ENCODE results near the gene ASRGL1.
"Not testable (repeated sequence)": the region's sequence is repeated elsewhere in the genome, so short reads cannot be mapped to it uniquely, and the experiment has no call there.

The ASRGL1 gene

DNA sequence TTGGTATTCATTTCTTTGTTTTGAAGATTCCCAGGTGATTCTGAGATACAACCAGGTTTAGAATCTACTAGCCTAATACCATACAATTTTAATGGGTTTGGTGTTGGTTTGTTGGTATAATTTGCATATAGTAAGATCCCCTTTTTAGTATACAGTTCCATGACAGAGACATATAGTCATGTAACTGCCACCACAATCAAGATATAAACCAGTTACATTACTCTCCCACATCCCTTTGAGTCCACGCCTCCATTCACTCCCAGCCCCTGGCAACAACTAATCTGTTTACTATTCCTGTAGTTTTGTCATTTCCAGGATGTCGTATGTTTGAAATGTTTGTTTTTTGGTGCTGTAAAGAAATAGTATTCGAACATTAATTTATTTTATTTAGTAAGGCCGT is 4.3 kb downstream of the ASRGL1 start:
- TF ChIP-seq, protein P1, sequence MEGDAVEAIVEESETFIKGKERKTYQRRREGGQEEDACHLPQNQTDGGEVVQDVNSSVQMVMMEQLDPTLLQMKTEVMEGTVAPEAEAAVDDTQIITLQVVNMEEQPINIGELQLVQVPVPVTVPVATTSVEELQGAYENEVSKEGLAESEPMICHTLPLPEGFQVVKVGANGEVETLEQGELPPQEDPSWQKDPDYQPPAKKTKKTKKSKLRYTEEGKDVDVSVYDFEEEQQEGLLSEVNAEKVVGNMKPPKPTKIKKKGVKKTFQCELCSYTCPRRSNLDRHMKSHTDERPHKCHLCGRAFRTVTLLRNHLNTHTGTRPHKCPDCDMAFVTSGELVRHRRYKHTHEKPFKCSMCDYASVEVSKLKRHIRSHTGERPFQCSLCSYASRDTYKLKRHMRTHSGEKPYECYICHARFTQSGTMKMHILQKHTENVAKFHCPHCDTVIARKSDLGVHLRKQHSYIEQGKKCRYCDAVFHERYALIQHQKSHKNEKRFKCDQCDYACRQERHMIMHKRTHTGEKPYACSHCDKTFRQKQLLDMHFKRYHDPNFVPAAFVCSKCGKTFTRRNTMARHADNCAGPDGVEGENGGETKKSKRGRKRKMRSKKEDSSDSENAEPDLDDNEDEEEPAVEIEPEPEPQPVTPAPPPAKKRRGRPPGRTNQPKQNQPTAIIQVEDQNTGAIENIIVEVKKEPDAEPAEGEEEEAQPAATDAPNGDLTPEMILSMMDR (IDR thresholded peaks at IDR 0.05; ENCODE audit: borderline replicate concordance, insufficient read depth, low read depth, low read length) = no peak
- H3K4me3 ChIP-seq (ENCODE audit: low read depth, low read length) = no peak overlapping the region

DNA sequence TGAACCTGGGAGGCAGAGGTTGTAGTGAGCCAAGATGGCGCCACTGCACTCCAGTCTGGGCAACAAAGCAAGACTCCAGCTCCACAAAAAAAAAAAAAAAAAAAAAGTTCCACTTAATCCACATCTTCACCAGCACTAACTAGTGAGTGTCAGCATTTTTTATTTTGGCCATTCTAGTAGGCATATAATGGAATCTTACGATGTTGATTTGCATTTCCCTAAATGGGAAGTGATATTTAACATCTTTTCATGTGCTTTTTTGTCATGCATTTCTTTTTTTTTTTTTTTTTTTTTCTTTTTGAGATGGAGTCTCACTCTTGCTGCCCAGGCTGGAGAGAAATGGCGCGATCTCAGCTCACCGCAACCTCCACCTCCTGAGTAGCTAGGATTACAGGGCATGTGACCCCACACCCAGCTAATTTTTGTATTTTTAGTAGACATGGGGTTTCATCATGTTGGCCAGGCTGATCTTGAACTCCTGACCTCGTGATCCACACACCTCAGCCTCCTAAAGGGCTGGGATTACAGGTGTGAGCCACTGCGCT is 6.5 kb downstream of the ASRGL1 start:
- H3K4me3 ChIP-seq (ENCODE audit: low read depth, low read length) = not testable (repeated sequence)

DNA sequence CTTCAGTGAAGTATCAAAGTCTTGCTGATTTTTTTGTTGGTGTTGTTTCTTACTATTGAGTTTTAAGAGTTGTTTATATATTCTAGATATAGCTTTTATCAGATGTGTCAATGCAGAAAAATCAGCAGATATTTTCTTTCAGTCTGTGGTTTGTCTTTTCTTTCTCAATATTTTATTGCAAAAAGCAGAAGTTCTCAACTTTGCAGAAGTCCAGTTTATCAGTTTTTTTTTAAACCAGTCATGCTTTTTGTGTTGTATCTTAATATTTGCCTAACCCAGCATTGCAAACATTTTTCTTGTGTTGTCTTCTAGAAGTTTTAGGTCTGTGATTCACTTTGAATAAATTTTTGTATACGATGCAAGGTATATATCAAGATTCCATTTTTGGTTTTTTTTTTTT is 7.0 kb downstream of the ASRGL1 start:
- no peak overlapping the region for H3K4me3 ChIP-seq (ENCODE audit: low read depth, low read length)
- TF ChIP-seq, protein P1 (IDR thresholded peaks at IDR 0.05; ENCODE audit: borderline replicate concordance, insufficient read depth, low read depth, low read length) = no peak

DNA sequence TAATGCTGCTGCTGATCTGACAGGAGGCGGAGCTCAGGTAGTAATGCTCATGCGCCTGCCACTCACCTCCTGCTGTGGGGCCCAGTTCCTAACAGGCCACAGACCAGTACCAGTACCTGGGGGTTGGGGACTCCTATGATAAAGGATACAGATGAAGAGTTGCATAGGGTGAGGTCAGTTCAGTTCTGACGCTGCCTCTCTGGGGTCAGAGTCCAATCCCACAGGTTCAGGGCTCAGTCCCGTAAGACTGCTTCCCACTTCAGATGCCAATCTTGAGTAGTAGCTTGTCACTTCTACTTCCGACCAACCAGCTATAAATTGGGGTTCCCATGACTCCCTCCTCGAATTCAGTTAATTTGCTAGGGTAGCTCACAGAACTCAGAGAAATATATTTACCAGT is 8.6 kb downstream of the ASRGL1 start:
- TF ChIP-seq, protein P1 (IDR thresholded peaks at IDR 0.05; ENCODE audit: borderline replicate concordance, insufficient read depth, low read depth, low read length) = no peak

DNA sequence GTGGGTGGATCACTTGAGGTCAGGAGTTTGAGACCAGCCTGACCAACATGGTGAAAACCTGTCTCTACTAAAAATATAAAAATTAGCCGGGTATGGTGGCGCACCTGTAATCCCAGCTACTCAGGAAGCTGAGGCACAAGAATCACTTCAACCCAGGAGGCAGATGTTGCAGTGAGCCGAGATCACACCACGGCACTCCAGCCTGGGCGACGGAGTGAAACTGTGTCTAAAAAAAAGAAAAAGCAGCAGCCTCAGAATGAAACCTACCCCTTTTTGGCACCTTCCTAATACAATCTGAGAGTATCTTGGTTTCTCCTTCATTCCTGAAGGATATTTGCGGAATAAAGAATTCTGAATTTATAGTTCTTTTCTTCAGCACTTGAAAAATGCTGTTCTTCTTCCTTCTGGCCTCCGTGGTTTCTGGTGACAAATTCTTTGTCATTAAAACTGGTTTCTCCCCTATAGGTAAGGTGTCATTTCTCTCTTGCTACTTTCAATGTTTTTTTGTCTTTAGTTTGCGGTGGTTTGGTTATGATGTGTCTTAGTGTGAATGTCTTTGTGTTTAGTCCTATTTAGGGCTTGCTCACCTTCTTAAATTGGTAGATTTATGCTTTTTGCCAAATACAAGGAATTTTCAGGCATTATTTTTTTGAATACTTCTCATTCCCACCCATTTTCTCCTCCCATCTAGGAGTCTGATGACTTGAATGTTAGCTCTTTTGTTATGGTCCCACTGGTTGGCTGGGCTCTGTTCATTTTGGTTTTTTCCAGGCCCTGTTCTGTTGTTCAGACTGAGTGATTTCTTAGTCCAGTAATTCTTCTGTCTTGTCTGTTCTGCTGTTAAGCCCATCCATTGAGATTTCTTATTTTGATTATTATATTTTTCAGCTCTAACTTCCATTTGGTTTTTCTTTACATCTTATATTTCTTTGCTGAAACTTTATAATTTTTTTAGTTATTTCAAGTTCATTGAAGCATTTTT is 15.4 kb downstream of the ASRGL1 start:
- TF ChIP-seq, protein P1 (IDR thresholded peaks at IDR 0.05; ENCODE audit: borderline replicate concordance, insufficient read depth, low read depth, low read length) = no peak
- no peak overlapping the region for H3K4me3 ChIP-seq (ENCODE audit: low read depth, low read length)

More for the DNA sequence above, 8.6 kb downstream of the ASRGL1 start:
- no peak overlapping the region for H3K4me3 ChIP-seq (ENCODE audit: low read depth, low read length)

DNA sequence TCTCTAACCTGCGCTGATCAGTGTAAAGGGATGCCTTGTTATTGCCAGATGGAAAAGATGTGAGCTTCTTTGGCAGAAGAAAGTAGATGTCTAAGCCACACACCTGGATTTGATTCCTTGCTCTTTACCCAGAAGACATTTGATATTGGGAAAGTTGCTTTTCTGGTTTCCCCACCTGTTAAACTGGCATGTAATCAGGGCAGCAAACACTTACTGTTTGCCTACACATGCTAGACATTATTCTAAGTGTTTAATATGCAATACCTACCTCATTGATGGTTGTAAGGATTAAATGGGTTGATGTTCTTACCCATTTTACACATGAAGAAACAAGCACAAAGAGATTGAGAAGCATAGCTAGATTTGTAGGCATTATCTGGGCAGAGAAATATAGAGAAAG is 16.6 kb downstream of the ASRGL1 start:
- TF ChIP-seq, protein P1 (IDR thresholded peaks at IDR 0.05; ENCODE audit: borderline replicate concordance, insufficient read depth, low read depth, low read length) = no peak
- H3K4me3 ChIP-seq (ENCODE audit: low read depth, low read length) = no peak overlapping the region

DNA sequence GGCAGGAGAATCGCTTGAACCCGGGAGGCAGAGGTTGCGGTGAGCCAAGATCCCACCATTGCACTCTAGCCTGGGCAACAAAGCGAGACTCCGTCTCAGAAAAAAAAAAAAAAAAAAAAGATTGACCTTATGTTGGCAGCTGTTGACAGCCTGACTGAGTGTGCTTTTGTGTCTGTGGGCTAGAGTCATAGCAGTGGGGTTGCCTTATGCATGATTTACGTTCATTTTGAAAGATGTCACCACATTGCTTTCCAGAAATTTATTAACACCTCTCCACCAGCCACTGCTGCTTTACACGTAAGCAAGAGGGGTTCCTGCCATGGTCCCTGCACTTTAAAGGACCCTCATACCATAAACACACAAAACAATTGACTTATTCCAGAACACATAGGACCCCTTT is 21.0 kb downstream of the ASRGL1 start:
- TF ChIP-seq, protein P1 (IDR thresholded peaks at IDR 0.05; ENCODE audit: borderline replicate concordance, insufficient read depth, low read depth, low read length) = no peak
- H3K4me3 ChIP-seq (ENCODE audit: low read depth, low read length) = no peak overlapping the region
